Stomach (tissue), 9 donors: ENCODE measurements around the gene PEAK1. TPM values are rescaled to one million over a fixed set of nuclear protein-coding genes. Genes with fewer than 3 reads are reported as not detected.

Source experiments
- DNase-seq, 2 donors: peaks; one replicate each; pipeline versions ENCODE4 v3.0.0 to v3.0.0-alpha.2; 2013 to 2019
- H3K27ac ChIP-seq, 5 donors: fragments of 200-600 bp in 4 of 5; sonication (generic) in 4 of 5; one replicate each; pipeline ENCODE4 v1.5.1; 2013 to 2019; ENCODE audit warnings: mild to moderate bottlenecking in 1 of 5, moderate library complexity in 1 of 5
- H3K27me3 ChIP-seq, 3 donors: fragments of 200-600 bp; sonication (generic); one replicate each; pipeline ENCODE4 v1.5.1; 2017 to 2019; ENCODE audit warnings: mixed run types in 1 of 3
- H3K36me3 ChIP-seq, 4 donors: fragments of 200-600 bp; sonication (generic); 1 replicate in 3 of 4; 2 replicates in 1 of 4; pipeline ENCODE4 v1.5.1; 2016 to 2019
- H3K4me1 ChIP-seq, 4 donors: fragments of 200-600 bp; sonication (generic); one replicate each; pipeline ENCODE4 v1.5.1; 2016 to 2019
- H3K4me3 ChIP-seq, 4 donors: fragments of 200-600 bp; sonication (generic) in 3 of 4; one replicate each; pipeline ENCODE4 v1.5.1; 2016 to 2019; ENCODE audit warnings: mild to moderate bottlenecking in 1 of 4
- H3K9me3 ChIP-seq, 4 donors: fragments of 200-600 bp; sonication (generic); one replicate each; pipeline ENCODE4 v1.5.1; 2016 to 2019
- CTCF ChIP-seq, 7 experiments: fragments of 450-650 bp in 4 of 7; fragments of 200-600 bp in 3 of 7; sonication (generic) in 3 of 7; IDR thresholded peaks; one replicate each; pipeline ENCODE4 v1.5.1; 2016 to 2019; ENCODE audit warnings: antibody characterized with exemption in 7 of 7, control low read depth in 2 of 7, mild to moderate bottlenecking in 1 of 7
- EP300 ChIP-seq: sonication (generic); formaldehyde crosslinking; IDR thresholded peaks from one replicate; pipeline ENCODE4 v1.6.1; 2017; ENCODE audit warnings: antibody characterized with exemption
- POLR2A ChIP-seq, 4 donors: fragments of 450-650 bp; IDR thresholded peaks; one replicate each; pipeline ENCODE4 v1.6.1; 2016; ENCODE audit warnings: antibody characterized with exemption in 4 of 4, control low read depth in 2 of 4, mild to moderate bottlenecking in 1 of 4, moderate library complexity in 1 of 4
- POLR2AphosphoS5 ChIP-seq, 3 donors: sonication (generic); formaldehyde crosslinking; IDR thresholded peaks; one replicate each; pipeline ENCODE4 v1.6.1; 2016; ENCODE audit warnings: antibody characterized with exemption in 3 of 3
- WGBS, 5 donors: extraction: QIAGEN DNeasy Blood & Tissue Kit in 3 of 5; methylation state at CpG; one replicate each; pipeline versions ENCODE4 v1.1.5 to v1.1.7; 2013 to 2018; 5-methylcytosine and 5-hydroxymethylcytosine counted together
- intact Hi-C: fragments of 100-400 bp; cut with DNase I; formaldehyde crosslinking; loops from one replicate; pipeline ENCODE4 v1.15.1; 2023; ENCODE audit warnings: low total_unique reads
- polyA plus RNA-seq, 3 donors: library from polyadenylated mRNA; stranded (reverse); fragments of 200-250 nt; gene quantifications; one replicate each; pipeline ENCODE4 v1.2.3, GENCODE V29; 2013
- total RNA-seq, 5 donors: library from RNA; depleted of rRNA; stranded (reverse); fragments of >200 nt; gene quantifications; one replicate each; pipeline versions ENCODE4 v1.1.0 to v1.2.3, GENCODE V29; 2014 to 2016
- donor health status: healthy with polysubstance abuse.
- donor health status: Bipolar disorder and iron deficiency.
- donor health status: healthy.

The PEAK1 gene
- total and polyA plus RNA-seq, 8 donors = 1.7 to 72.5 (median 19.4) TPM

GRCh38 chr15:77400258-77400657, 19.6 kb downstream of the PEAK1 start:
- intact Hi-C loops = no loop called here
- H3K9me3 ChIP-seq = peaks cover 0 to 35% (median 30%) of the 10 kb centered on the region in 4 donors
- WGBS, 5 donors = 95 to 100% (median 100%) methylated on average over 1 of the region's 1 CpG

GRCh38 chr15:77398927-77399326, 21.0 kb downstream of the PEAK1 start:
- DNase-seq = no peak
- no peaks in the 10 kb centered on the region for H3K27me3 ChIP-seq
- H3K4me1 ChIP-seq = peaks cover 0 to 15% (median 0%) of the 10 kb centered on the region in 4 donors
- intact Hi-C loops = no loop called here
- H3K4me3 ChIP-seq = no peak overlapping the region
- 84 to 100% (median 98%) methylated on average over 1 of the region's 1 CpG for WGBS, 5 donors
- no peak overlapping the region for H3K27ac ChIP-seq
- TF ChIP-seq EP300 (no peak), POLR2AphosphoS5 (IDR thresholded peaks at IDR 0.05) (no peak), CTCF (IDR thresholded peaks at IDR 0.05) (no peak), POLR2A (IDR thresholded peaks at IDR 0.05) (no peak)
- peaks cover 0 to 39% (median 35%) of the 10 kb centered on the region in 4 donors for H3K9me3 ChIP-seq
- no peaks in the 10 kb centered on the region for H3K36me3 ChIP-seq

More at GRCh38 chr15:77400258-77400657, 19.6 kb downstream of the PEAK1 start:
- DNase-seq = no peak
- no peaks in the 10 kb centered on the region for H3K27me3 ChIP-seq
- H3K27ac ChIP-seq = no peak overlapping the region
- no peak for TF ChIP-seq EP300
- TF ChIP-seq CTCF (IDR thresholded peaks at IDR 0.05) = no peak
- TF ChIP-seq POLR2A (IDR thresholded peaks at IDR 0.05) = no peak
- no peak for TF ChIP-seq POLR2AphosphoS5 (IDR thresholded peaks at IDR 0.05)
- peaks cover 0 to 11% (median 0%) of the 10 kb centered on the region in 4 donors for H3K4me1 ChIP-seq
- no peaks in the 10 kb centered on the region for H3K36me3 ChIP-seq
- H3K4me3 ChIP-seq = no peak overlapping the region

GRCh38 chr15:77396692-77397091, 23.2 kb downstream of the PEAK1 start:
- Histone ChIP-seq H3K27me3 (no peaks in the 10 kb centered on the region), H3K4me1 (peaks cover 0 to 14% (median 1%) of the 10 kb centered on the region in 4 donors), H3K27ac (no peak overlapping the region), H3K9me3 (peaks cover 0 to 39% (median 35%) of the 10 kb centered on the region in 4 donors), H3K36me3 (no peaks in the 10 kb centered on the region), H3K4me3 (no peak overlapping the region)
- TF ChIP-seq CTCF (IDR thresholded peaks at IDR 0.05) (no peak), POLR2A (IDR thresholded peaks at IDR 0.05) (no peak), POLR2AphosphoS5 (IDR thresholded peaks at IDR 0.05) (no peak), EP300 (no peak)
- 90 to 100% (median 96%) methylated on average over 1 of the region's 1 CpG for WGBS, 5 donors
- intact Hi-C loops = no loop called here
- no peak for DNase-seq

- no peaks in the 10 kb centered on the region for H3K36me3 ChIP-seq
- H3K27me3 ChIP-seq = no peaks in the 10 kb centered on the region
- TF ChIP-seq POLR2A (IDR thresholded peaks at IDR 0.05) (no peak), EP300 (no peak), POLR2AphosphoS5 (IDR thresholded peaks at IDR 0.05) (no peak), CTCF (IDR thresholded peaks at IDR 0.05) (no peak)
- H3K27ac ChIP-seq = no peak overlapping the region
- H3K9me3 ChIP-seq = peaks cover 0 to 37% (median 32%) of the 10 kb centered on the region in 4 donors
- intact Hi-C loops = no loop called here
- H3K4me3 ChIP-seq = no peak overlapping the region
- DNase-seq = no peak
- 96 to 100% (median 99%) methylated on average over 3 of the region's 3 CpGs for WGBS, 5 donors
- H3K4me1 ChIP-seq = peaks cover 2 to 20% (median 5%) of the 10 kb centered on the region in 4 donors
Observed at GRCh38 chr15:77395013-77395774, 24.7 kb downstream of the PEAK1 start.
